ENCODE data around the gene NLRP6.

NLRP6 gene

DNA sequence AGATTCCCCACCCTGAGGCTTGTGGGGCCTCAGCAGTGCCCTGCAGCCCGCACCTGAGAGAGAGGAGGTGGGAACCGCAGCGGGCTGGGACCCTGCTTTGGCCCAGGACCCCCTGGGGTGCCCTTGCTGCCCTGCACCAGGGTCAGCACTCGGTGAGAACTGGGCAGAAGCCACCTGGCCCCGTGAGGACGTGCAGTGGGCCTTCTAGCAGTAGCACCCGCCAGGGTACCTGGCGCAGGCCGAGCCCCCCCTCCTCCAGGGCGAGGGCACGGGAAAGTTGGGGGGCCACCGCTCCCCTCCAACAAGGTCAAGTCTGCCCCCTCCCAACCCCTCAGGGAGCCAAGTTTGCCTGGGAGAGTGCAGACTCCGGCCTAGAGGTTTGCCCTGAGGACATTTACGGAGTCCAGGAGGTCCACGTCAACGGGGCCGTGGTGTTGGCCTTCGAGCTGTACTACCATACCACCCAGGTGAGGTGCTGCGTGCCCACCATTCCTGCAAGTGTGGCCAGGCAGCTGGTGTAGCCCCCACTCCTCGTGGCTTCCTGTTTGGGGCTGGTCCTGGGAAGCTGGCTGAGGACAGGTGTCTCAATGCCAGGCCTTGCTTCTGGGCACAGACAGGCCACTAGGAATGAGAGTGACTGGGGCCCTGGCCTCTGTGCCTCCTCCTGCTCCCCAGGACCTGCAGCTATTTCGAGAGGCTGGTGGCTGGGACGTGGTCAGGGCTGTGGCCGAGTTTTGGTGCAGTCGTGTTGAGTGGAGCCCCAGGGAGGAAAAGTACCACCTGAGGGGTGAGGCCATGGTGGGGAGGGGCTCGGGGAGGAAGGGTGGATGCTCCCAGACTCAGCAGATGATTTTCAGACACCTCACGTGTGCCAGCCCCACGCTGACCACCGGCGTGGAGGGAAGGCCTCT is 14.3 kb downstream of the NLRP6 start:
- no peak for DNase-seq (ENCODE audit: low read depth in 2 of 2, low spot score in 1 of 2)

DNA sequence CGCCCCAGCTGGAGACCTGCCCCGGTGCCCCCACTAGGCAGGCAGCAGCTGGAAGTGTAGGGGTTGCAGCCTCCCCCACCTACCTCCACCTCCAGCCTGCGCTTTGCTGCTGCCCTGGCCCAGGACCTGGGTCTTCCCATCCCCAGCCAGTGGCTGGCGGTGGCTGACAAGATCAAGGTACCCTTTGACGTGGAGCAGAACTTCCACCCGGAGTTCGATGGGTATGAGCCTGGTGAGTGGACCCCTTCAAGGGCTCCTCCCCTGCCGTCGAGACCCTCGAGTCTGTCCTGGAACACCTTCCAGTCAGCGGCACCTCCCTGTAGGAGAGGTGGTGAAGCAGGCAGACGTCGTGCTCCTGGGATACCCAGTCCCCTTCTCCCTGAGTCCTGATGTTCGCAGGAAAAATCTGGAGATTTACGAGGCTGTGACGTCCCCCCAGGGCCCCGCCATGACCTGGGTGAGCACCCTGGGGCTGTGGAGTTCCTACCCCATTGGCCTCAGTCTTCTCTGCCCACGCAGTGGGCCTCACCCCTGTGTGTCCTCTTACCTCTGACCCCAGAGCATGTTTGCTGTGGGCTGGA is 15.2 kb downstream of the NLRP6 start:
- no peak for DNase-seq (ENCODE audit: low read depth in 2 of 2, low spot score in 1 of 2)

DNA sequence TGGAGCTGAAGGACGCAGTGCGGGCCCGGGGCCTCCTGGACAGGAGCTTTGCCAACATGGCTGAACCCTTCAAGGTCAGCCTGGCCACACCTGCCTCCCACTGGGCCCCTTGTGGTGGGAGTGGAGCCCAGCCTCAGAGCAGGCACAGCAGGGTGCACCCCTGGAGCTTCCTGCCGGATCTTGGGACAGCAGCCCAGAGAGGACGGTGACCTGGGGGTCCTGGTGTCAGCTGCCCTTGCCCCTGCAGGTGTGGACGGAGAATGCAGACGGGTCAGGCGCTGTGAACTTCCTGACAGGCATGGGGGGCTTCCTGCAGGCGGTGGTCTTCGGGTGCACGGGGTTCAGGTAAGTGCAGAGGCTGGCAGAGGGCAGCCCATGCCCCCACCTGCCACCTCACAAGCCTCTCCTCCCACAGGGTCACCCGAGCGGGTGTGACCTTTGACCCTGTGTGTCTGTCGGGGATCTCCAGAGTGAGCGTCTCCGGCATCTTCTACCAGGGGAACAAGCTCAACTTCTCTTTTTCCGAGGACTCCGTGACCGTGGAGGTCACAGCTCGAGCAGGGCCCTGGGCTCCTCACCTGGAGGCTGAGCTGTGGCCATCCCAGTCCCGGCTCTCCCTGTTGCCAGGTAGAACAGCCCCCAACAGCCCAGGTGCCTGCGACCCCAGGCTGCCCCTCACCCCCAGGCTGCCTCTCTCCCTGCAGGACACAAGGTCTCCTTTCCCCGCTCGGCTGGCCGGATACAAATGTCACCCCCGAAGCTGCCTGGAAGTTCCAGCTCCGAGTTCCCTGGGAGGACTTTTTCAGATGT is 15.8 kb downstream of the NLRP6 start:
- DNase-seq (ENCODE audit: low read depth in 2 of 2, low spot score in 1 of 2): no peak

DNA sequence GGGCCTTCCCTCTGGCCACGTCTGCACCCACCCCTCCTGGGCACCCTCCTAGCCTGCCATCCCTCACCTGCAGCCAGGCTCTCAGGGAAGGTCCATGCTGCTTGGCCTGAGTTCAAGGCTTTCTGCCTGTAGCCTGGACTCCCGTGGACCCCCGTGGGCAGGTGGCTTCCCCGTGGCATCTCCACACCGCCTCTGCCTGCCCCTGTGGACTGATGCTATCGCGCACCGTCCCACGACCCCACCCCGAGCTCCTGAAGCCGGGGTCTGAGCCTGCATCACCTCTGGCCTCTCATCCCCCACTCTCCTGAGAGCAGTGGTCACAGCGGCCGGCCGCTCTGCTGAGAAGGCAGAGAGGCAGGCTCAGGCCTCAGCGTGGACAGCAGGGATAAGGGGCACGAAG is 16.6 kb downstream of the NLRP6 start:
- no peak for DNase-seq (ENCODE audit: low read depth in 2 of 2, low spot score in 1 of 2)

DNA sequence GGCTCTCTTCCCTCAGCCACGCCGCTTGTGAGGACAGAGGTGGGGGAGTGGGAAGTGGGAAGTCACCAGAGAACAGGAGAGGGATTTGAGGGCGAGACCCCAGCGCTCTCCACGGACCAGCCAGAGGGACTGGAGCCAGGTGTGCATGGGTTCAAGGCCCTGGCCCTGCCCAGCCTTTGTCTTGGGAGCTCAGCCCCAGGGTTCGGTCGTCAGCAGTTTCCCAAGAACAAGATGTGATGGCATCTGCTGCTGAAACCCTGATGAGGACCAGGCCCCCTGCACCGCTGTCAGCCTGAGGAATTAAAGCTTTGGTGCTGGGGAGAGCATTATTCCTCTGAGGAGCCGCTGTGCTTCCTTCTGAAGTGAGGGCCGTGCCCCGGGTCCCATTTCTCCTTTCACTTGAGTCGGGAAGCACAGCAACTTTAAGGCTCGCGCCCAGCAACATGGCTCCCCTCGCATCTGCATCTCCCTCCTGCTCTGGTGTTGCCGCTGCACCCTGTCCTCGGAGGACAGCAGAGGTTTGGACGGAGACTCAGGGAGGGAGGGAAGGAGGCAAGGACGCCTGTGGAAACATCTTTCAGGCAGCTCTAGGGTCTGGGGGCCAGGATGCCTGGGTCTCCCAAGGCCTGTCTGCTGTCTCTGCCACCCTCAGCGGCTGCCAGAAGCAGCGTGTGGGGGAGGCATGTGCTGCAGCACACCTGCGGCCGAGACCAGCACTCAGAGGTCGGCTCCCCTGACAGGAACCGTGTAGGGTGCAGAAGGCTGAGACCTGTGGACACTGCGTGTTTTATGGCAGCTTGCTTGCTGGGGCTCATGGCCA is 17.4 kb downstream of the NLRP6 start:
- no peak for DNase-seq (ENCODE audit: low read depth in 2 of 2, low spot score in 1 of 2)

DNA sequence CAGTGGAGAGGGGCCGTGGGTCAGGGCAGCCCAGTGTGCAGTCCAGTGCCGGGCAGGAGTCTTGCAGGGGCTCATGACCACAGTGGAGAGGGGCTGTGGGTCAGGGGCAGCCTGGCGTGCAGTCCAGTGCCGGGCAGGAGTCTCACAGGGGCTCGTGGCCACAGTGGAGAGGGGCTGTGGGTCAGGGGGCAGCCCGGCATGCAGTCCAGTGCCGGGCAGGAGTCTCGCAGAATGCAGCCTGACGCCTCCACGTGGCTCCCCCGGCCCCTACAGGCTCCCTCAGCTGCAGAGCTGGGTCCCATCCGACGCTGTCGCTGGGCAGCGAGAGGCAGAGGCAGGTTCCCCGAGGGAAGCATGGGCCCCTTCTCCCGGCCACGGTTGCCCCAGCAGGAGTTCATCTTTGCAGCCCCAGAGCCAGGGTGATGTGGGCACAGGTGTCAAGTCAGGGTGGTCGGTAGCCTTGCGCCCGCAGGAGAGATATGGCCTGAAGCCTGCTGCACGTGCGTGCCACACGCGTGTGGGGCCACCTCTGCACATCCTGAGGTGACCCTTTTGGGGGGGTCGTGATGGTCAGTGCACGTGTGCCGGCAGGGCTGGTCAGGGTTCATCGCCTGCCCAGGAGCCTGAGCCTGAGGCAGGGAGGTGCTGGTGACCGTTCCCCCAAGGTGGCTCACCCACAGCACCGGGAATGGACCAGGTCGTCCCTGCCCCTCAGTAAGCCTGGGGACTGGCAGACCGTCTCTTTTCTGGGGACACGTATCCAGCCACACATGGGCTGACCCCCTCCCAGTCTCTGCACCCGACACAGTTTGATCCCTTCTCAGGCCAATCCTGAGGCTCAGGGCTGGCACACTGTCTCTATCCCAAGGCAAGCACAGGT is 18.2 kb downstream of the NLRP6 start:
- DNase-seq (ENCODE audit: low read depth in 2 of 2, low spot score in 1 of 2): no peak

DNA sequence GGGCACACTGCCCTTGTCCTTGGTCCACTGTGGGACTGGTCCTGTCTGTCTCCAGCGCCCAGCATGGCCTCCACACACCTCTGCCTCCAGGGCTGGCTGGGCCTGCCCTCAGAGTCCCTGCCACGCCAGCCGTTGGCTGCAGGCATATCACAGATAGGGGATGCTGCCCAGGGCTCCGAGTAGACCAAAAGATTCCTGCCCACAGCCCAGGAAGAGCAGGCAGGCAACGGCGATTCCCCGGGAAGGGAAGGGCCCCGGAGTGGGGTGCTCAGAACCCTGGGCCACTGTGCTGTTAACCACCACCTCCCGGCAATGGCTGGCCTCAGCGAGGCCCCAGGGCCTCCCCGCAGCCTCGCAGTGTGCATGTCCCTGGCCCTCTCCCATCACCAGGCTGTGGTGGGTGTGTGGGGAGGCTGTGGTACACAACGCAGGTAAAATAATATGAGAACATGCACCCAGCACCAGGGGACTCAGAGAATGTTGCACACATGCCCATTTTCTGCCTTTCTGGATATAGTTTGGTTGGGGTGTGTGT is 18.9 kb downstream of the NLRP6 start:
- DNase-seq (ENCODE audit: low read depth in 2 of 2, low spot score in 1 of 2): no peak

DNA sequence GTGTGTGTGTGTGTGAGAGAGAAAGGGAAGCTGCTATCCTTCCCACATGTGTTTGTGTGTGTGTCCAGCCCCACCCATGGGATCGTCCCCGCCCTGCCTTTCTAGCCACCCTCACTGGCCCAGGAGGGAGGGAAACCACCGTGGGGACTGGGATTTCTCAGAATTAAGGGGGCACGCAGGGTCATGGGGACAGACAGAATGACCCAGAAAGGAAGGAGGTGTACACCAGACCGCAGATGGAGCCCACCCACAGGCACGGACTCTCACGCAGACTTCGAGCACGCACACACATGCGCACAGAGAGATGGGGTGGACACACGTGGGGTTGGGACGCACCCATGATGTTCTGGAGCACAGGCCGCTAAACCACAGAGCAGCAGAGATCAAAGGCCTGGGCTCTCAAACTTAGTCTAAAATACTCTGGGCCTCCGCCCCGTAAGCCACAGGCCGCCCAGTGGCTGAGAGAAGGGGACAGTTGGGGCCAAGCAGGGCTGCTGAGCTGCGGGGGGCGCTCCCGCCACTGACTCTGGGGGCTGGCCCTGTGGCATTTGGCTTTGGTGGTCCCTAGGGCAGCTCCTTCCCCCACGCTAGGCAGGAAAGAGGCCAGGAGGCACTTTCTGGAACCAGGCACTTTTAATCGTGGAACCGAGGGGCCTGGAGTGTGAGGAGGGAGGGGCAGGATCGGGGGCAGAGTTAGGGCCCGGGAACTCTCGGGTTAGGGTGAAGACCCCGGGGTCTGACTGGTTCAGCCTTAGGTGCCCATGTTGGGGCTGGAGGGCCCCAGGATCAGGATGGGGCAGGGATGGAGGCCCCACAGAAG is 19.6 kb downstream of the NLRP6 start:
- no peak for DNase-seq (ENCODE audit: low read depth in 2 of 2, low spot score in 1 of 2)

DNA sequence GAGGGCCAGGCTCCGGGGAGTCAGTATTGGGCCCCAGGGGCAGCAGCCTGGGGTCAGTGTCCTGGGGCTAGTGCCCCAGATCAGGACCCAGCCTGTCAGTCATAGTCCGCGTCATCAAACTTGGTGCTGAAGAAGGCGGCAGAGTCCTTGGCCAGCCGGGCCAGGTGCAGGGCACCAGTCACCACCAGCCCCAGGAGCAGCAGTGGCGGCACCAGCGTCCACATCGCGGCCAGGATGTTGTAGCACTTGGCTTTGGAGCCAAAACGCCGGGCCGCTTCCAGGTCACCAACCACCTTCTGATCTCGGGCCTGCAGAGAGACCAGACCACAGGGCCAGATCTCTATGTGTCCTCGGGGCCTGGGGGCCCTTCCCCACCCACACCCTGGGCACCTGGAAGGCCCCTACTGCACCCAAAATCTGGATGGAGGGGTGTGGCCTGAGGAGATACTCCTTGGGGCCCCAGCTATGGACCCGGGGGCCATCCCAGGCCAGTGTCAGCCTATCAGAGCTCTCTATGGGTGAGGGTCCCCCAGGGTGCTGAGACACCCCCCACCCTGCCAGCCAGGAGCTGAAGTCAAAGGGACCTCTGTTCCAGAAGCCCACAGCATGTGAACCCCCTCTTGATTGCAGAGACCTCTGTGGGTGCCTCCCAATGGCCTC is 20.3 kb downstream of the NLRP6 start:
- DNase-seq (ENCODE audit: low read depth in 2 of 2, low spot score in 1 of 2): no peak

DNA sequence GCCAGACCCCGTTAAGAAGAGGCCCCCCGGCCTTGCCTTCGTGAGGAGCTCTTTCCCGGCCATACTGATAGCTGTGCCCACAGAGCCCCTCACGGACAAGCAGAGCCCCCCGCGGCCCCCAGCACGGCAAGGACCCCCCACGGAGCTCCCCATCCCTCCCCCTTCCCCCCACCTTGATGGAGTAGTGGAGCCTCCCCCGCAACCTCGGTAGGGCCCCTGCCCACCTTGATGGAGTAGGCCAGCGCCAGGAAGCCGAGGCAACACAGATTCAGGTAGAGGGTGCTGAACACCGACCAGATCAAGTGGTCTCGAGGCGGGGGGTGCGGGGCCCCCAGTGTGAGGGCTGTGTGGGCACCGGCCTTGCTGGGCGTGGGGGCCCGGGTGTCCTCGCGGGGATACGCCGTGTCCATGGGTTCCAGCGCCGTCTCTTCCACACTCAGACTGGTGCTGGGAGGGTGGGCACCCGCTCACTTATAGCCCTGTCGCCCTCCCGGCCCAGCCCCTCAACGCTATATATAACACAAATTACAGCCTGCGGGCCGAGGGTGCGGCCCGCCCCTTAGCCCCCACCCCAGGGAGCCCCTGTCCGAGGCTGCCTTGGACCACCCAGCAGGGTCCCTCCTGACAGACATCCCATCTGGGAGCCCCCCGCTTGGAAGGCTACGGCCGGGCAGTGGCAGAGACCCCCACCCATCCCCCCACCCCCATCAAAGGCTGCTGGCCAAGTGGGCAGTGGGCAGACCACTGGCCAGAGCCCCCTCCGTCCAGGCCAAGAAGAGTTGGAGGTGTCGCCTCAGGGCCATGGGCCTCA is 21.1 kb downstream of the NLRP6 start, which contains the start of gene IFITM5:
Gene IFITM5, minus strand, starts transcription at position 446 of the 811 bp plus-strand sequence. Its CDS starts 36 bp downstream, at position 410.
- no peak for DNase-seq (ENCODE audit: low read depth in 2 of 2, low spot score in 1 of 2)

DNA sequence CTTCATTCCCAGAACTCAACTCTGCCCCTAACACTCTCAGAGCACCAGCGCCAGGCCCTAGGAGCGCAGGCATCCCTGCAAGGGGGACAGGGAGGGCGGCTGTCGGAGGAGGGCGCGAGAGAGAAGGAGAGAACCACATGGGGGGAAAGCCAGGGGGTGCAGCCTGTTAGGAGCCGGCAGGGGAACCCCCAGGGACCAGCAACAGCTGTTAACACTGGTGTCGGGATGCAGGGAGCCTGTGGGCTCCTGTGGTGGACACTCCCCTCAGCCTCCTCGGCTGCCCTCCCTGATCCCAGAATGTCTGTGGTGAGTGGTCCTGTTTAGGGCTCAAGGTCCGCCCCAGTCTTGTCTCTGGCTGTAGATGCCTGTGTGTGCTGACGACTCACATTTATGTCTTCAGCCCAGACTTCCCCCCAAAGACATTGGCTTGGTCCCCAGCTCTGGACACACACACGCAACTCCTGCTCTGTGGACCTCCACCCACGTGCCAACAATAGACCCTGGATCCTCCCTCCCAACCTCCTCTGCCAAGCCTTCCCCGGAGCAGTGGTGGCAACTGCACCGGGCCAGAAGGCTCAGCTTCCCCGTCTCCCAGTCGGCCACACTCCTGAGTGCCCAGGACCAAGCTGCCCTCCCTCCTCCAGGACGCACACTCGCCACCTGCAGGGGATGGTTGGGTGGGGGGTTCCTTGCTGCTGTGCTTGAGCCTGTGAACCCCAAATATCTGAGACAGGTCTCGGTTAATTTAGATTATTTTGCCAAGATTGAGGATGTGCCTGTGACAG is 21.9 kb downstream of the NLRP6 start:
- DNase-seq (ENCODE audit: low read depth in 2 of 2, low spot score in 1 of 2): no peak

DNA sequence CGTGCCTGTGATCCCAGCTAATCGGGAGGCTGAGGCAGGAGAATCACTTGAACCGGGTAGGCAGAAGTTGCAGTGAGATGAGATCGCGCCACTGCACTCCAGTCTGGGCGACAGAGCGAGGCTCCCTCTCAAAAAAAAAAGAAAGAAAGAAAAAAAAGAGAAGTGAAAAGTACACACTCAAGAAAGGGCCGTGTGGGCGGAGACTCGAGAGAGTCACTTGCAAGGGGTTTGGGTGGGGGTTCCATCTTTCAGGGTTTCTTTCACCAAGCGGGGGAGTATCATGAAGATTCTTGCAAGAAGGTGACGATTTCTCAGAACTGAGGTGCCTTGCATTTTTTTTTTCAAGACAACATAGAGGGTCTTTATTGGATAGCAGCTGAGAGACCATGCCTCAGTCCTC is 25.2 kb downstream of the NLRP6 start:
- DNase-seq (ENCODE audit: low read depth in 2 of 2, low spot score in 1 of 2): no peak

DNA sequence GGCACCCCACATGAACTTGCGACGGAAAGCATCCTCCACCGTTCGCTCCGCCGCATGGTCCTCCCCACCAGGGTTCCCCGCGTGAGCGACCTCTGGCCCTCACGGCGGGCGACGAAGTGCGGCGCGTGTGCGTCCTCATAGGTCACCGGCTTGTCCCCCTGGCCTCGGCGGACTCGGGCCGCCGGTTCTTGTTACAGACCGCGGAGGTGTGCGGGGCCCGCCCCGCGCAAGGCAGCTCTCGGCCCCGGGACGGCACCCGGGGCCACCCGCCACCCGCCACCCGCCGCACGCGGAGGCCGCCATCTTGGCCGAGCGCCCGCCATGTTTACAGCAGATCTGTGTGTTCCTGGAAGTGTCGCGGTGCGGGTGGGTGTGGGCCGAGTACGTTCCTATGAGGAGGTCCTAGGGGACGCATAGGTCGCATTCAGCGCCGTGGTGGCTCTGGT is 25.9 kb downstream of the NLRP6 start:
- DNase-seq (ENCODE audit: low read depth in 2 of 2, low spot score in 1 of 2): no peak

DNA sequence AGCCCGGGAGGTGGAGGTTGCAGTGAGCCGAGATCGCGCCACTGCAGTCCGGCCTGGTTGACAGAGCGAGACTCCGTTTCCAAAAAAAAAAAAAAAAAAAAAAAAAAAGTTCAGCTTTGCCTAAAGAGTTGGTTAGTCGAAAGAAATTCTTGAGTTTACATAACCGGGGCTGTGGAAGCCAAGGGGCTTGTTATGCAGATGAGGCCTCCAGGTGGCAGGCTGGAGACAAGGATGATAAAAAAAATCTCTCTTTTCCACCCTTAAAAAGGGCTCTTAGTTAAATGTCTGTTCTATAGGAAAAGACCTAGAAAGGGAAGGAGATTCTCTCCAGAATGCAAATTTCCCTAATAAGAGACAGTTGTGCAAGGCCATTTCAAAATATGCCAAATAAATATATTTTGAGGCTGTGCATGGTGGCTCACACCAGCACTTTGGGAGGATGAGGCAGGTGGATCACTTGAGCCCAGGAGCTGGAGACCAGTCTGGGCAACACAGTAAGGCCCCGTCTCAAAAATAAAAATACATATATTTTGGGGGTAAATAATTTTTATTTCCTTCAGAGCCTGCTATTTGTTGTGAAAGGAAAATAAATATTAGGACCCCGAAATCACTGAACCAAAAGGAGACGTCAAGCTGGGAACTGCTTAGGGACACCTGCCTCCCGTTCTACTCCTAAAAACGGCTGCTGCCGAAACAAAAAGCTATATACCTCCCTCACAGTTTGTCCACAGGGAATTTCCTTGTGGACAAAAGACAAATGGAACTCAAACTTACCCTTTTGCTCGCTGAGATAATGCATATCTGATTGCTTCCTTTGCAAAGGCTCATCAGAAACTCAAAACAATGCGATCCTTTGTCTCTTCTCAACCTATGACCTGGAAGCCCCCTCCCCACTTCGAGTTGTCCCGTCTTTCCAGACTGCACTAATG is 27.0 kb downstream of the NLRP6 start:
- no peak for DNase-seq (ENCODE audit: low read depth in 2 of 2, low spot score in 1 of 2)

DNA sequence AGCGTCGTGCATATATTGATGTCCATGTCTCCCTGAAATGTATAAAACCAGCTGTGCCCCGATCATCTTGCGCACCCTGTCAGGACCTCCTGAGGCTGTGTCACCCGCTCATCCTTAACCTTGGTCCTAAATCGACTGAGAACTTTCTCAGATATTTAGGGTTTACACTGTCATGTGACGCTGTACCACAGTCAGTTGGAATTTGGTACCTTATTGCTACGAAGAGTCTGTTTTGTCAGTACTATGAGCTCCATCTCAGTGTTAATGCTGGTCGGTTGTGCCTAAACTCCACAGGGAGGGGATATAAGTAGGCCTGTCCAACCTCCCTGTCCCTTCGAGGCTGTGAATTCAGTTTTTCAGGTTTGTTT is 27.6 kb downstream of the NLRP6 start:
- DNase-seq (ENCODE audit: low read depth in 2 of 2, low spot score in 1 of 2): no peak

Measured in stimulated activated CD8-positive, alpha-beta memory T cell treated with anti-CD3 and anti-CD28 coated beads, Interleukin-4, amount 100 ng/mL, for 1 hour (primary cell).